Astrocyte of the cerebellum (primary cell): ENCODE data around the gene KREMEN1.

Experiments used
- DNase-seq: peaks from one replicate; pipeline ENCODE4 v3.0.0-alpha.2; 2011; ENCODE audit warnings: low read depth
- H3K4me3 ChIP-seq: 2 replicates; pipeline ENCODE4 v1.5.1; 2011; ENCODE audit warnings: mild to moderate bottlenecking, low read depth, low read length, moderate library complexity
- in situ Hi-C: cut with HindIII; loops from 2 replicates; pipeline ENCODE4 v1.10.0; 2017; ENCODE audit warnings: low sequenced_read_pairs
- TF ChIP-seq, protein P1 (sequence below): IDR thresholded peaks from 2 replicates; pipeline ENCODE4 v1.5.1; 2012; ENCODE audit warnings: low read length, low read depth, moderate library complexity, mild to moderate bottlenecking; ENCODE audit errors: missing control alignments

KREMEN1 gene

DNA sequence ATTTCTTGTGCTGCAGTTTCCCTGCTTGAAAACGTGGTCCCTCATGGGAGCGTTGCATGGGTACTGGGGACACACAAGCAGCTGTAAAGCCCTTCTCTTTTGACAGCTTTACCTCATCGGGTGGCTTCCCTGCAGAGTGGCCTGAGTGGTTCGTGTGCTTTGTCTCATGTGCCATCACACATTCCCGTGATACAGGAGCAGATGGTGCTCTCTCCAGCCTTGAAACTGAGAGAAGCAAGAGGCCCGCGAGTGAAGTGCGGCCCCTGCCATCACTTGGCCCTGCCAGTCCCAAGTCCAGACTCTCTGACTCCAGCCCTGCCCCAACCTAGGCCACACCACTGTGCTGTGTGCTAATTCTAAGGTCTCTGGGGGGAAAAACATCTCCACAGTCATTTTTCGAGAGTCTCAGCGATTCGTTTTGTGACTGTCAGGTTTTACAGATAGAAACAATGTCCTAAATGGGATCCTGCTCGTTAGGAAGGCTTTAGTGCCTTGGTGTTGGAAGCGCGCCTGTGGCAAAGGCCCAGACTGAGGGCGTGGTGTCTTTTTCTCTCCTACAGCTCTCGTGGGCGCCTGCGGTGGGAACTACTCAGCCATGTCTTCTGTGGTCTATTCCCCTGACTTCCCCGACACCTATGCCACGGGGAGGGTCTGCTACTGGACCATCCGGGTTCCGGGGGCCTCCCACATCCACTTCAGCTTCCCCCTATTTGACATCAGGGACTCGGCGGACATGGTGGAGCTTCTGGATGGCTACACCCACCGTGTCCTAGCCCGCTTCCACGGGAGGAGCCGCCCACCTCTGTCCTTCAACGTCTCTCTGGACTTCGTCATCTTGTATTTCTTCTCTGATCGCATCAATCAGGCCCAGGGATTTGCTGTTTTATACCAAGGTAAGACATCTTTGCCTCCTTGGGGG lies 64.2 kb downstream of the KREMEN1 start:
- in situ Hi-C loops: no loop called here
- TF ChIP-seq, protein P1, sequence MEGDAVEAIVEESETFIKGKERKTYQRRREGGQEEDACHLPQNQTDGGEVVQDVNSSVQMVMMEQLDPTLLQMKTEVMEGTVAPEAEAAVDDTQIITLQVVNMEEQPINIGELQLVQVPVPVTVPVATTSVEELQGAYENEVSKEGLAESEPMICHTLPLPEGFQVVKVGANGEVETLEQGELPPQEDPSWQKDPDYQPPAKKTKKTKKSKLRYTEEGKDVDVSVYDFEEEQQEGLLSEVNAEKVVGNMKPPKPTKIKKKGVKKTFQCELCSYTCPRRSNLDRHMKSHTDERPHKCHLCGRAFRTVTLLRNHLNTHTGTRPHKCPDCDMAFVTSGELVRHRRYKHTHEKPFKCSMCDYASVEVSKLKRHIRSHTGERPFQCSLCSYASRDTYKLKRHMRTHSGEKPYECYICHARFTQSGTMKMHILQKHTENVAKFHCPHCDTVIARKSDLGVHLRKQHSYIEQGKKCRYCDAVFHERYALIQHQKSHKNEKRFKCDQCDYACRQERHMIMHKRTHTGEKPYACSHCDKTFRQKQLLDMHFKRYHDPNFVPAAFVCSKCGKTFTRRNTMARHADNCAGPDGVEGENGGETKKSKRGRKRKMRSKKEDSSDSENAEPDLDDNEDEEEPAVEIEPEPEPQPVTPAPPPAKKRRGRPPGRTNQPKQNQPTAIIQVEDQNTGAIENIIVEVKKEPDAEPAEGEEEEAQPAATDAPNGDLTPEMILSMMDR: no peak
- no peak overlapping the region for H3K4me3 ChIP-seq
- DNase-seq: no peak

DNA sequence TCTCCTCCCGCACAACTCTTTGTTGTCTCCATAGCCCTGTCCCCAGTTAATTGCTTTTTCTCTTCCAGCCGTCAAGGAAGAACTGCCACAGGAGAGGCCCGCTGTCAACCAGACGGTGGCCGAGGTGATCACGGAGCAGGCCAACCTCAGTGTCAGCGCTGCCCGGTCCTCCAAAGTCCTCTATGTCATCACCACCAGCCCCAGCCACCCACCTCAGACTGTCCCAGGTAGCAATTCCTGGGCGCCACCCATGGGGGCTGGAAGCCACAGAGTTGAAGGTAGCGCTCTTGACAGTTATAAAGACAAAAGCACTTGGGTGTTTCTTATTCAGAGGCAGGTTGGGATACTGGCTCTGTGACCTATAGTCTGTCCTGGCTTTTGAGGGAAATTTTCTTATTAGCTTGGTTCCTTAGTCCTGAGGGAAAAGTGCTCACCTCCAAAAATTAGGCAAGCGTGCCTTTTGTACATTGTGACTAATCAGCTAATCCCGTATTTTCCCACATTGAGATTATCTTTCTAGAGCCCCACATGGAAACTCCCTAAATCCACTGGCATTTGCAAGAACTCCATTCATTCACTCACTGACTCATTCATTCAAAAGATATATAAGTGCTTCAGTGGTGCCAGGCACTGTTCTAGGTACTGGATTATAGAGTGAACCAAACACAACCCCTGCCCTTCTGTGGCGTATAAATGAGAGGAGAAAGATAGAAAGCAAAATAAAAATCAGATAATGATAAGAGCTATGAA lies 65.9 kb downstream of the KREMEN1 start:
- no peak overlapping the region for H3K4me3 ChIP-seq
- TF ChIP-seq, protein P1: no peak
- no peak for DNase-seq
- in situ Hi-C loops: no loop called here

DNA sequence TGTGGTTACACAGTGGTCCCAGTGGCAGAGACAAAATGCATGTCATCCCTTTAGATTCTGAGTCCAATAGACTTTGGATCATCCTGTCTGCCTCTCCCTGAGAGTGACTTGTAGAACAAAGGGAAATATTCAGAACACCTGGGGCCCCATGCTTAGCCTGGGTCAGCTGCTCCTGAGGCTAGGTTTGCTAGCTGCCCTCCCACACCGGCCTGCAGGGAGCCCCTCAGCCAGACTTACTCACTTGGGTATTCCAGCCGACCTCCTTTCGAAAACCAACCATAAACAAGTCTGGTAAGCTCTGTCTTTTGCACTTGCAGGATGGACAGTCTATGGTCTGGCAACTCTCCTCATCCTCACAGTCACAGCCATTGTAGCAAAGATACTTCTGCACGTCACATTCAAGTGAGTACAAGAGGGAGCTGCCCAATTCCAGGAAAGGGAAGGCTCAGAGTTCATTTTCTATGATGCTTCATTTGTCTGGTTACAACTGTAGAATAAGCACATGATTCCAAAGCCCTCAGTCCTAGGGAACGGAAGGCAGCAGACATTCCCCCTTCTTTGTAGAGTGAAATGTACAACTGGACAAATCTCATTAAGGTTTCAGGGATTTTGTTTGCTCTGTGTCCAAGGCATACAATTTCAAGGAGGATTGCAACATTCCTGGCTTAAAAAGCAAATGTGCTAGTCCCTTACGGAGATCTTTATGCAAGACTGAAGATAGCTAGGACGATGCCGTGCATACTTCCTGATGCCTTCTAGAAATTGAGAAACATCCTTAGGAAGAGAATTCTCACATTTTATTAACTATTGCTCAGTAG lies 67.3 kb downstream of the KREMEN1 start:
- in situ Hi-C loops: loop anchor here (5.0 kb wide), 1 partner anchor 92 kb away; no protein-coding TSS in a partner anchor
- DNase-seq: no peak
- TF ChIP-seq, protein P1: no peak
- no peak overlapping the region for H3K4me3 ChIP-seq

DNA sequence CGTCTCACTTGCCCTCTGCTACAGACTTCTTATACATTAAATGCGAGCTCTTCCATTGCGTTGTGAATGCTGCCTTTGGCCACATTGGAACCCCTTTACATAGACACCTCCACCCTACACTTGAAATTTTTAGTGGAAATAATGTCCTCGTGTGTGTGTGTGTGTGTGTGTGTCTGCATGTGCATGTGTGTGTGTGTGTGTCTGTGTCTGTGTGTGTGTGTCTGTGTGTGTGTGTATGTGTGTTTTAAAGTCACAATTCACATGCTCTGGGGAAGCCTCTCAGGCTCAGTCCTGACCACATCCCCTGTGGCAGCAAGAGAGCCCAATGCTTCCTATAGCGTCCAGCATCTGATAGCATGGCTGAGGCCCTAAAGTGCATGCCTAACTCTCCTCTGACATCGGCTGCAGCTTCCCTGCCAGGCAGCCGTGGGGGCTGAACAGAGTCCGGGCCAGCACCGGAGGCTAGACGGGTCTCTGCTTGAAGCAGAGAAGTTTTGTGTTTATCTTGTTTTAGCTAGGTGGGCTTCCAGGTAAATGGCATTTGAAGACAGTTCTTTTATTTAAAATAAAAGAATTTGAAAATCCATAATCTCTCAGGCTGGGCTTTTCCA lies 68.3 kb downstream of the KREMEN1 start:
- DNase-seq: no peak
- TF ChIP-seq, protein P1: no peak
- in situ Hi-C loops: loop anchor here (5.0 kb wide), 1 partner anchor 91 kb away; no protein-coding TSS in a partner anchor
- H3K4me3 ChIP-seq: no peak overlapping the region

DNA sequence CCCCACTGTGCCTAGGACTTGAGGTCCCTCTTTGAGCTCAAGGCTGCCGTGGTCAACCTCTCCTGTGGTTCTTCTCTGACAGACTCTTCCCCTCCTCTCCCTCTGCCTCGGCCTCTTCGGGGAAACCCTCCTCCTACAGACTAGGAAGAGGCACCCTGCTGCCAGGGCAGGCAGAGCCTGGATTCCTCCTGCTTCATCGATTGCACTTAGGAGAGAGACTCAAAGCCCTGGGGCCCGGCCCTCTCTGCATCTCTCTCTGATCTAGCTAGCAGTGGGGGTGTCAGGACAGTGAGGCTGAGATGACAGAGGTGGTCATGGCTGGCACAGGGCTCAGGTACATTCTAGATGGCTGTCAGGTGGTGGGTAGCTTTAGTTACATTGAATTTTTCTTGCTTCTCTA lies 69.3 kb downstream of the KREMEN1 start:
- TF ChIP-seq, protein P1: no peak
- in situ Hi-C loops: loop anchor here (5.0 kb wide), 1 partner anchor 90 kb away; no protein-coding TSS in a partner anchor
- DNase-seq: no peak
- no peak overlapping the region for H3K4me3 ChIP-seq
